ENCODE measurements around the gene CRADD.

CRADD gene

GRCh38 chr12:93944201-93944600 lies 267.0 kb downstream of the CRADD start:
- 66 to 90% methylated on average over 6 to 7 of the region's 8 CpGs for WGBS, 2 experiments (ENCODE audit: insufficient coverage in 2 of 2)
- H3K4me1 ChIP-seq (ENCODE audit: control insufficient read depth, insufficient read depth, low read length, poor library complexity, severe bottlenecking), result no peaks in the 10 kb centered on the region

More at GRCh38 chr12:93944201-93944600, 267.0 kb downstream of the CRADD start:
- no peaks in the 10 kb centered on the region for H3K36me3 ChIP-seq (ENCODE audit: control insufficient read depth, insufficient read depth, low read length)
- H3K4me3 ChIP-seq (ENCODE audit: extremely low read depth, insufficient read depth, low read length, poor library complexity, severe bottlenecking), result no peak overlapping the region
- H3K9me3 ChIP-seq (ENCODE audit: control insufficient read depth, low read length), result no peaks in the 10 kb centered on the region
- H3K27ac ChIP-seq (ENCODE audit: low read depth, low read length, severe bottlenecking), result no peak overlapping the region

Measured in mesodermal cell (in vitro differentiated cells).